Lower lobe of right lung (tissue), 2 donors: ENCODE data around the gene VSTM4. TPM values are rescaled to one million over a fixed set of nuclear protein-coding genes. Genes with fewer than 3 reads are reported as not detected.

Source experiments
- ATAC-seq, 2 donors: fragments of 200-7000 bp; cut with Tn5 transposase; one replicate each; pipeline ENCODE4 v1.9.1; 2020 to 2022; ENCODE audit warnings: mild to moderate bottlenecking in 2 of 2, moderate library complexity in 2 of 2
- DNase-seq: peaks from one replicate; pipeline ENCODE4 v3.0.0-alpha.2; 2020
- H3K27ac ChIP-seq: fragments of 200-600 bp; one replicate; pipeline ENCODE4 v1.8.0; 2022
- H3K27me3 ChIP-seq: fragments of 200-600 bp; one replicate; pipeline ENCODE4 v1.8.0; 2022; ENCODE audit warnings: low read depth
- H3K36me3 ChIP-seq: fragments of 200-600 bp; one replicate; pipeline ENCODE4 v1.8.0; 2022; ENCODE audit warnings: mild to moderate bottlenecking
- H3K4me1 ChIP-seq: fragments of 200-600 bp; one replicate; pipeline ENCODE4 v1.8.0; 2022
- H3K4me3 ChIP-seq: fragments of 200-600 bp; one replicate; pipeline ENCODE4 v1.8.0; 2022; ENCODE audit warnings: mild to moderate bottlenecking
- H3K9me3 ChIP-seq: fragments of 200-600 bp; one replicate; pipeline ENCODE4 v1.8.0; 2022
- CTCF ChIP-seq: fragments of 200-600 bp; IDR thresholded peaks from one replicate; pipeline ENCODE4 v1.8.0; 2022; ENCODE audit warnings: antibody characterized with exemption, mild to moderate bottlenecking
- intact Hi-C: fragments of 100-400 bp; cut with DNase I; formaldehyde crosslinking; loops from one replicate; pipeline ENCODE4 v1.11.0; 2022
- total RNA-seq: library from RNA; stranded (reverse); fragmentation: NEBNext Ultra II Directional; extraction: Animal tissue kit (Norgen Biotek cat#: 25700); gene quantifications from one replicate; pipeline ENCODE4 v1.2.1, GENCODE V29; 2021
- donor health status: DM: no; HTN: yes; CAD: no; lungs with severe emphysema.

The VSTM4 gene
- total RNA-seq, 1 donor from 2014 or later, result 18.7 TPM

- no peak for DNase-seq
- H3K27ac ChIP-seq, result no peak overlapping the region
Measured at GRCh38 chr10:49131507-49132361, 16.4 kb upstream of the VSTM4 start.

DNA sequence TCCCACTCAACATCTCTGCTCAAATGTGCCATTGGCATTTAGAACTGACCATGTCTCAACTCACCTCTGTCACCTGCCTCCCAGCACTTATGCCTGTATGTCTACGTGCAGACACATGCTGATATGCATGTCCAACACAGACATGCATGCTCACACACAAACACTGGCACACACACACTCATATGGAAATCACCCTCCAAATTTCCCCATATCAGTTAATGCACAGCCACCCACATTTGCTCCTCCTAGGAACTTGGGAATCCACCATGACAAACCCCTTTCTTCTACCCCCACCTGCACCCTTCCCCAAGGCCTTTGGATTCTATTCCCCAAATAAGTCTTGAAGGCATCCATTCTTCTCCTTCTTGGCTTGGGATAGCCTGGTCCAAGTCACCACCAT lies 14.1 kb upstream of the VSTM4 start:
- Histone ChIP-seq H3K36me3 (no peaks in the 10 kb centered on the region), H3K27ac (no peak overlapping the region), H3K4me3 (no peak overlapping the region), H3K4me1 (no peaks in the 10 kb centered on the region), H3K27me3 (no peaks in the 10 kb centered on the region), H3K9me3 (no peaks in the 10 kb centered on the region)
- ATAC-seq (no peak), DNase-seq (no peak)
- no peak for TF ChIP-seq CTCF
- intact Hi-C loops, result no loop called here

More at GRCh38 chr10:49131507-49132361, 16.4 kb upstream of the VSTM4 start:
- no peak overlapping the region for H3K4me3 ChIP-seq
- peaks cover 7% of the 10 kb centered on the region for H3K4me1 ChIP-seq
- intact Hi-C loops, result no loop called here
- no peak for TF ChIP-seq CTCF
- H3K36me3 ChIP-seq, result no peaks in the 10 kb centered on the region
- no peaks in the 10 kb centered on the region for H3K9me3 ChIP-seq
- ATAC-seq, result peak in 1 of 2 donors; percentile 46
- H3K27me3 ChIP-seq, result no peaks in the 10 kb centered on the region

DNA sequence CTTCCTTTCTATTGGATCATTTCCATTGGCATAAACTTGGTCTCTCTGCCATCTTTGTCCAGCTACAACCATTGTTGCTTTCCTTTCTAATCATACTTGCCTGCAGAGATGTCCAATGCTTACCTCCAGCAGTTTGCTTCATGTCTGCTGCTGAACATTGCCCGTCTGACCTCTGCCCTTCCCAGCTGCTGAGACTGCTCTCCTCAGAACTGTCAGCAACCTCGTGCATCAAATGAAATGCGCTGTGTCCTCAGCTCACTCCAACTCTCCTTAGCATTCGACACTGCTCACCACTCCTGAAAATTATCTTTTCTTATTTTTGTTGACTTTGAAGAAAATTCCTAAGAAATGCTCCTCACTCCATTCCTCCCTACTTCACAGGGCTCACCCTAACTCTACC lies 13.5 kb upstream of the VSTM4 start:
- no peak for ATAC-seq

GRCh38 chr10:49123981-49124950 lies 8.9 kb upstream of the VSTM4 start:
- intact Hi-C loops, result no loop called here
- H3K27ac ChIP-seq, result no peak overlapping the region
- ATAC-seq (no peak), DNase-seq (no peak)
- no peak for TF ChIP-seq CTCF
- no peak overlapping the region for H3K4me3 ChIP-seq
- no peaks in the 10 kb centered on the region for H3K36me3 ChIP-seq
- H3K27me3 ChIP-seq, result no peaks in the 10 kb centered on the region
- H3K4me1 ChIP-seq, result no peaks in the 10 kb centered on the region
- no peaks in the 10 kb centered on the region for H3K9me3 ChIP-seq

More for the DNA sequence above, 13.5 kb upstream of the VSTM4 start:
- Histone ChIP-seq H3K27me3 (no peaks in the 10 kb centered on the region), H3K4me1 (no peaks in the 10 kb centered on the region), H3K27ac (no peak overlapping the region), H3K9me3 (no peaks in the 10 kb centered on the region), H3K4me3 (no peak overlapping the region), H3K36me3 (no peaks in the 10 kb centered on the region)
- DNase-seq, result no peak
- intact Hi-C loops, result no loop called here
- no peak for TF ChIP-seq CTCF

GRCh38 chr10:49120911-49121310 lies 5.6 kb upstream of the VSTM4 start:
- H3K9me3 ChIP-seq, result no peaks in the 10 kb centered on the region
- no peak overlapping the region for H3K27ac ChIP-seq
- H3K4me1 ChIP-seq, result no peaks in the 10 kb centered on the region
- no peak for ATAC-seq
- peaks cover 2% of the 10 kb centered on the region for H3K27me3 ChIP-seq
- DNase-seq, result no peak
- intact Hi-C loops, result no loop called here
- no peaks in the 10 kb centered on the region for H3K36me3 ChIP-seq
- H3K4me3 ChIP-seq, result no peak overlapping the region
- TF ChIP-seq CTCF, result no peak
